HG03565 (cell line): ENCODE results near the gene ZSWIM1.
A peak's percentile ranks its signal among the peaks of the same experiment; 100 is the strongest.
"Not testable (repeated sequence)": the region's sequence is repeated elsewhere in the genome, so short reads cannot be mapped to it uniquely, and the experiment has no call there.

ENCODE experiments used
- ATAC-seq: cut with Tn5 transposase; IDR thresholded peaks from one replicate; pipeline ENCODE4 v1.9.1; 2021; ENCODE audit warnings: mild to moderate bottlenecking, moderate library complexity; ENCODE audit not compliant: unreplicated experiment

ZSWIM1 gene

GRCh38 chr20:45853484-45853883 is 27.5 kb upstream of the ZSWIM1 start:
- no peak for ATAC-seq

- peak; percentile 94 for ATAC-seq
Measured at GRCh38 chr20:45857114-45857881, 23.7 kb upstream of the ZSWIM1 start, which contains the start of the genes ACOT8 and ZSWIM3. Gene ACOT8, minus strand, starts transcription at chr20:45857392. Its CDS starts 77 bp downstream, at chr20:45857315. Gene ZSWIM3, plus strand, starts transcription at chr20:45857614. Its CDS starts 212 bp downstream, at chr20:45857826.

- peak; percentile 17 for ATAC-seq
Measured at GRCh38 chr20:45857882-45858216, 23.2 kb upstream of the ZSWIM1 start.

DNA sequence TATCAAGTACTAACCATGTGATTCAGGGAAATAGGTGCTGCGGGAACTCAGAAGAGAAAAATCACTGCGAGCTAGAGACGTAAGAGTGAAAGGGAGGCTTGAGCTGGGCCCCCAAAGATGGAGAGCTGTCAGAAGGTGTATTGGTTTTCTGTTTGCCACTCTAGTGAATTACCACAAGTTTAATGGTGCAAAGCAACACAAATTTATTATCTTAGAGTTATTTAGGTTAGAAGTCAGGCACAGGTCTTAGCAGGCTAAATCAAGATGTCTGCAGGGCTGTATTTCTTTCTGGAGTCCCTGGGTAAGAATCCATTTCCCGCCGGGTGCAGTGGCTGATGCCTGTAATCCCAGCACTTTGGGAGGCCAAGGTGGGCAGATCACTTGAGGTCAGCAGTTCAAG is 21.1 kb upstream of the ZSWIM1 start:
- ATAC-seq: no peak

DNA sequence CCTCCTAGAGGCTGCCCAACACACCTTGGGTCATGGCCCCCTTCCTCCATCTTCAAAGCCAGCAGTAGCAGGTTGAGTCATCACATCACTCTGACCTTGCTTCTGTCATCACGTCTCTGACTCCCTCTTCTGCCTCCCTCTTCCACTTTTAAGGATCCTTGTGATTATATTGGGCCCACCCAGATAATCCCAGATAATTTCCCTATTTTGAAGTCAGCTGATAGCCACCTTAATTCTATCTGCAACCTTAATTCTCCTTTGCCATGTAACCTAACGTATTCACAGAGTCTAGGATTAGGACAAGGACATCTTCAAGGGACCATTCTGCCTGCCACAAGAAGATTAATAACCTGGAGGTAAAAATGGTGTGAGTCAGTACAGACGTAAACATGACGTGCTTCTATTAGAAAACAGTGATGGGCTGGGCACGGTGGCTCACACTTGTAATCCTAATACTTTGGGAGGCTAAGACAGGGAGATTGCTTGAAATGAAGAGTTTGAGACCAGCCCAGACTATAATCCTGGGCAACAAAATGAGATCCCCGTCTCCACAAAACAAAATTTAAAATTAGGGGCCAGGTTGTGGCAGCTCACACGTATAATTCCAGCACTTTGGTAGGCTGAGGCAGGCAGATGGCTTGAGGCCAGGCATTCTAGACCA is 20.3 kb upstream of the ZSWIM1 start:
- ATAC-seq: no peak

- ATAC-seq: no peak
Measured at GRCh38 chr20:45861221-45862075, 19.6 kb upstream of the ZSWIM1 start.

- ATAC-seq: no peak
Measured at GRCh38 chr20:45863543-45864470, 17.2 kb upstream of the ZSWIM1 start.

DNA sequence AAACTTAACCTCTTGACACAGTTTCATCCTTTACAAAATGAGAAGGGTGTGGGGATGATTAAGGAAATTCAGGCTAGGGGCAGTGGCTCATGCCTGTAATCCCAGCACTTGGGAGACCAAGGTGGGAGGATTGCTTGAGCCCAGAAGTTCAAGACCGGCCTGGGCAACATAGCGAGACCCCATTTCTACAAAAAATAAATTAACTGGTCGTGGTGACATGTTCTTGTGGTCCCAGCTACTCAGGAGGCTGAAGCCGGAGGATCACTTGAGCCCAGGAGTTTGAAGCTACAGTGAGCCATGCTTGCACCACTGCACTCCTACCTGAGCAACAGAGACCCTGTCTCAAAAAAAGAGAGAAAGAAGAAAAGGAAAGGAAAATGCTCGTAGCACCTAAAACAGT is 14.6 kb upstream of the ZSWIM1 start:
- ATAC-seq: no peak

GRCh38 chr20:45867136-45867818 is 13.8 kb upstream of the ZSWIM1 start:
- ATAC-seq: no peak

DNA sequence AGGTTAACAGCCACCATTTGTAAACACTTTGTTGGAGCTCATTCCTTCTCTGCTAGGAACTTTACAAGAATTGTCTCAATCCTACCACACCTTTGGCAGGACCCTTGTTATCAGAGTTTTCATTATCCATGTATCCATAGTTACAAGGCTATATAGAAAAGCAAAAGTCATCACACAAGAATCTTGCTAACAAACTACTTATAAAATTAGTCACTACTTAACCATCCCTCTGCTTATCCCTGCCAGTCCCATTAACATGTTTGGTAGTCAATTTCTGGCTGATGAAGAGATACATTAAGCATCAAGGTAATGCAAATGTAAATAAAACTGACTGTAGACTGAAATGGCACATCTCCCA is 13.2 kb upstream of the ZSWIM1 start:
- ATAC-seq: no peak

- ATAC-seq: no peak
Measured at GRCh38 chr20:45872626-45873025, 8.4 kb upstream of the ZSWIM1 start.

- no peak for ATAC-seq
Measured at GRCh38 chr20:45873409-45874103, 7.5 kb upstream of the ZSWIM1 start.

DNA sequence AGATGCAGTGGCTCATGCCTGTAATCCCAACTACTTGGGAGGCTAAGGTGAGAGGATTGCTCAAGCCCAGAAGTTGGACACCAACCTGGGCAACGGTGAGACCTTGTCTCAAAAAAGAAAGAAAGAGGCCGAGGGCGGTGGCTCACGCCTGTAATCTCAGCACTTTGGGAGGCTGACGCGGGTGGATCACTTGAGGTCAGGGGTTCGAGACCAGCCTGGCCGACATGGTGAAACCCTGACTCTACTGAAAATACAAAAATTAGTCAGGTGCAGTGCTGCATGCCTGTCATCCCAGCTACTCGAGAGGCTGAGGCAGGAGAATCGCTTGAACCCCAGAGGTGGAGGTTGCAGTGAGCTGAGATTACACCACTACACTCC is 6.9 kb upstream of the ZSWIM1 start:
- not testable (repeated sequence) for ATAC-seq

GRCh38 chr20:45874576-45874975 is 6.5 kb upstream of the ZSWIM1 start:
- no peak for ATAC-seq

GRCh38 chr20:45878076-45878761 is 2.8 kb upstream of the ZSWIM1 start:
- ATAC-seq: no peak

GRCh38 chr20:45882469-45883099 is 1.6 kb downstream of the ZSWIM1 start:
- no peak for ATAC-seq

DNA sequence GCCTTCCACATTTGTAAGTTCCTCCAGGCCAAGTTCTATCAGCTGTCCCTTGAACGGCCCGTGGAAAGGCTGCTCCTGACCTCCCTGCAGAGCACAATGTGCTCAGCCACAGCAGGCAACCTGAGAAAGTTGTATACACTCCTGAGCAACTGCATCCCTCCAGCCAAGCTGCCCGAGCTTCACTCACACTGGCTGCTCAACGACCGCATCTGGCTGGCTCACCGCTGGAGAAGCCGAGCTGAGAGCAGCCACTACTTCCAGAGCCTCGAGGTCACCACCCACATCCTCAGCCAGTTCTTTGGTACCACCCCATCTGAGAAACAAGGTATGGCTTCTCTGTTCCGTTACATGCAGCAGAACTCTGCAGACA is 2.1 kb downstream of the ZSWIM1 start:
- no peak for ATAC-seq

- no peak for ATAC-seq
Measured at GRCh38 chr20:45886590-45887345, 5.7 kb downstream of the ZSWIM1 start.
